Measurements from ENCODE around the gene SGPL1.

SGPL1 gene

DNA sequence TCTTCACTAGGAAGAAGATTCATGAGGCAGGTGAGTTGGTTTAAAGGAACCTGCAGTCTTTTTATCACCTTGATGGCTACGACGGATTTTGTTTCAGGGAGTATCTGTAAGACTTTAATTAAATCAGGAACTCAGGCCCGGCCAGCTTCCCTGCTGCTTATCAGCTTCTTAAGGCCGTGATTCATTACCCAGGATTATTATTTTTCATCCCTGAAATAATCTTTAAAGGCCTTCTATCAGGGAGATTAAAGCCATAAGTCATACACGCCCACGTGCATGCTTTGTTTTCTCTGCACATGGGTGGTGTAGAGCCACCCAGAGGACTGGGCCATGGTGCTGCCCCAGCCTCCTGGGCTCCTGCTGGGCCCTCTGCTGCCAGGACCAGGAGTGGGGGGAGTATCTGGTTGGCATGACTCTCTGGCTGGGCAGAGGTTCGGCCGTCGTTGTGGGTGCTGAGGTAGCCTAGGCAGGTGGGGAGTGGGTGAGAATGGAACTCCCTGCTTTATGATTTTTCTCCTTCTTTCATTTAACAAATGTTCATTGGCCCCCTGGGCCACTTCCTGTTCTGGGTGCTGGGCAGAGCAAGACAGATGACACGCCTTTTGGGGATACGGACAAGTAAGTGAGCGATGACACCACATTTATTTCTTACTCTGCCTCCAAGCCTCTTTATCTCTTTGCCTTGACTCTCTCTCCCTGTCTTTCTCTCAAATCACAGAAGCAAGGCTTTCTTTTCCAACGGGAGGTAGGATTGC, 111.6 kb downstream of the SGPL1 start:
- ATAC-seq, result no peak

DNA sequence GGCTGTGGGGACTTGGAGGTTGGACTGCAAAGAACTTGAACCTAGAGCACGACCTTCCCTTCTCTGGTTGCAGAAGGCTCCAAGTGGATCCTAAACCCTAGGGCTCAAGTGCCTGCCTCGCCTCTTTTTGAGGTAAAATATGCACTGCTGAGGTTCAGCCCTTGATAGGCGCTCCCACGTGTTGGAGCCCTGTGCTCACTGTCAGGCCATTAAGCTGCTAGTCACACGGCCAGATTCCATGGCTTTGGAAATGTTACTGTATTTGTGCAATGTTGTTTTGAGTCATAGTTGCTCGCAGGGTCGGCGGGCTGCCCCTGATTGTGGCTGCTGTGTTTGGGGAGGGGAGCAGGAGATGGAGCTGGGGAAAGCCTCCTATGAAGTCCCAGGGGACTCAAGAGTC, 112.4 kb downstream of the SGPL1 start:
- no peak for ATAC-seq

DNA sequence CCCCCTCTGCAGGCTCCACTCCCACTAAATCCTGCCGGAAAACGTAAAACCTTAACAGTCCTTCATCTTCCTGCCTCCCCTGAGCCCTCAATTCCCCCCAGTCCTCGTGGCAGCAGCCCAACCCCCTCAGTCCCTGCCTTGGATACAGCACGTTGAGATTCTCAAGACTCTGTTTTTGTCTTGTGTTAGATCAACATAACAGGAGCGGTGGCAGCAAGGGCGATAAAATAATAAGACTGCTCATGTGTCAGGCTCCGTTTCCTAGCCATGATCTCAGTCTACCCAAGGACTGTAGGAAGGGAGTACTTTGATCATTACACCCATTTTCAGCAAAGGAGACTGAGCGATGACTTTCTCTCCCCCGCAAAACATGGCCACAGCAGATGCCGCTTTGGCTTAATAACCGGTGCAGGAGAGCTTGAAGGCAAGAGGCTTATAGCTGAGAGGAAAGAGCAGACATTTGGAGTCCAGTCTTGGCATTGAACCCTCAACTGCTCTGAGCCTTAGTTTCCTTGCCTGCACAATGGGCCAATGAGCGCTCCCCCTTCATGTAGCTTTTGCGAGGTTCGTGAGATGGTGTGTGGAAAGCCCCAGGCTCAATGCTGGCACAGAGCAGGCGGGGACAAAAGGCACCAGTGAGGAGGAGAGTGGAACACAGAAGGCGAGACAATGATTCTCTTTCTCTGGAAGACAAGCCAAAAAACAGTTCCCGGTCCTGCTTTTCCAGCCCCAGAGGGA, 114.7 kb downstream of the SGPL1 start:
- no peak for ATAC-seq
